H1 (cell line): ENCODE data around the gene CDH8. TPM values are rescaled to one million over a fixed set of nuclear protein-coding genes. Genes with fewer than 3 reads are reported as not detected.
A peak's percentile ranks its signal among the peaks of the same experiment; 100 is the strongest.

ENCODE experiments used
- CTCF ChIA-PET: fragments of 300-600 bp; sonication (Branson Sonifier 250); formaldehyde crosslinking; loops from one replicate; lab custom pipeline; 2021; ENCODE audit not compliant: partially characterized antibody; lab: Charles Lee
- POLR2A ChIA-PET: fragments of 300-600 bp; sonication (Branson Sonifier 250); formaldehyde crosslinking; loops from one replicate; lab custom pipeline; 2021; ENCODE audit warnings: inconsistent platforms; ENCODE audit not compliant: partially characterized antibody; lab: Charles Lee
- DNase-seq, 2 experiments: peaks; one replicate each; pipeline versions ENCODE4 v3.0.0 to v3.0.0-alpha.2; 2010 to 2022; ENCODE audit warnings: low spot score in 2 of 2, low read depth in 1 of 2, mixed read lengths in 1 of 2
- FAIRE-seq: peaks from 2 replicates; lab custom pipeline; 2011; peaks lifted over from hg19 to GRCh38; lab: Jason Lieb, UNC
- H2AFZ ChIP-seq: 2 replicates; pipeline ENCODE4 v1.8.1; 2012; ENCODE audit warnings: low read length, inconsistent platforms
- H2AK5ac ChIP-seq: 2 replicates; pipeline ENCODE4 v1.6.1; 2013; ENCODE audit warnings: low read depth, low read length
- H2BK120ac ChIP-seq: replicated peaks from 2 replicates; pipeline ENCODE3; 2013; ENCODE audit warnings: low read depth, low read length, inconsistent platforms
- H2BK12ac ChIP-seq: 2 replicates; pipeline ENCODE4 v1.6.1; 2013; ENCODE audit warnings: low read depth, low read length
- H2BK15ac ChIP-seq: 2 replicates; pipeline ENCODE4 v1.6.1; 2013; ENCODE audit warnings: low read length
- H2BK20ac ChIP-seq: 2 replicates; pipeline ENCODE4 v1.6.1; 2013; ENCODE audit warnings: low read length
- H2BK5ac ChIP-seq: 2 replicates; pipeline ENCODE4 v1.6.1; 2013; ENCODE audit warnings: low read depth, low read length
- H3K14ac ChIP-seq: 2 replicates; pipeline ENCODE4 v1.6.1; 2013; ENCODE audit warnings: inconsistent platforms; ENCODE audit not compliant: insufficient read length
- H3K18ac ChIP-seq: 2 replicates; pipeline ENCODE4 v1.6.1; 2013; ENCODE audit warnings: low read length; ENCODE audit errors: extremely low read depth
- H3K23ac ChIP-seq: 2 replicates; pipeline ENCODE4 v1.6.1; 2013; ENCODE audit warnings: inconsistent platforms; ENCODE audit not compliant: insufficient read length
- H3K23me2 ChIP-seq: 2 replicates; pipeline ENCODE4 v1.6.1; 2013; ENCODE audit warnings: low read depth, low read length
- H3K27ac ChIP-seq: 2 replicates; pipeline ENCODE4 v1.6.1; 2011; ENCODE audit warnings: low read depth, low read length, inconsistent platforms
- H3K27me3 ChIP-seq, 4 experiments: replicated peaks in 1 of 4; 1 replicate in 1 of 4; 2 replicates in 3 of 4; pipeline versions ENCODE4 v1.6.1 to v1.8.1; 2011 to 2013; ENCODE audit warnings: low read length in 3 of 4, mild to moderate bottlenecking in 3 of 4, inconsistent platforms in 2 of 4, mixed read lengths in 2 of 4, moderate library complexity in 1 of 4; ENCODE audit not compliant: control insufficient read depth in 3 of 4, insufficient read depth in 3 of 4; ENCODE audit errors: extremely low read depth in 1 of 4
- H3K36me3 ChIP-seq, 4 experiments: 2 replicates each; pipeline versions ENCODE4 v1.6.1 to v1.8.1; 2011 to 2013; ENCODE audit warnings: mild to moderate bottlenecking in 4 of 4, low read length in 3 of 4, moderate library complexity in 2 of 4, control low read depth in 1 of 4, inconsistent platforms in 1 of 4; ENCODE audit not compliant: insufficient read depth in 4 of 4, control insufficient read depth in 2 of 4
- H3K4ac ChIP-seq: replicated peaks from 2 replicates; pipeline ENCODE3; 2013; ENCODE audit warnings: low read length, low read depth, mixed read lengths, inconsistent platforms; ENCODE audit not compliant: insufficient read length
- H3K4me1 ChIP-seq, 4 experiments: replicated peaks in 1 of 4; 1 replicate in 1 of 4; 2 replicates in 3 of 4; pipeline versions ENCODE4 v1.6.1 to v1.8.1; 2011 to 2013; ENCODE audit warnings: low read length in 3 of 4, inconsistent platforms in 2 of 4, mixed read lengths in 1 of 4; ENCODE audit not compliant: insufficient read depth in 4 of 4, control insufficient read depth in 3 of 4
- H3K4me2 ChIP-seq, 2 experiments: 2 replicates each; pipeline versions ENCODE4 v1.6.1 to v1.8.1; 2011 to 2013; ENCODE audit warnings: low read depth in 2 of 2, low read length in 2 of 2, control low read depth in 1 of 2, inconsistent platforms in 1 of 2, mild to moderate bottlenecking in 1 of 2; ENCODE audit not compliant: insufficient read depth in 1 of 2
- H3K4me3 ChIP-seq, 4 experiments: fragments of 200-600, 300-600 bp in 1 of 4; sonication (generic), shearing (Covaris generic), sonication (Bioruptor Twin) in 1 of 4; 2 replicates each; pipeline versions ENCODE4 v1.5.1 to v1.8.1; 2011 to 2016; ENCODE audit warnings: low read length in 4 of 4, low read depth in 3 of 4, control low read depth in 2 of 4, inconsistent platforms in 2 of 4, mild to moderate bottlenecking in 2 of 4, mixed read lengths in 1 of 4, moderate library complexity in 1 of 4; ENCODE audit not compliant: insufficient read depth in 2 of 4; ENCODE audit errors: extremely low read depth in 1 of 4
- H3K56ac ChIP-seq: replicated peaks from 2 replicates; pipeline ENCODE3; 2013; ENCODE audit warnings: low read depth, mild to moderate bottlenecking, mixed read lengths, low read length, inconsistent platforms; ENCODE audit not compliant: insufficient read length
- H3K79me1 ChIP-seq: 2 replicates; pipeline ENCODE4 v1.6.1; 2013; ENCODE audit warnings: low read depth, low read length, control low read depth
- H3K79me2 ChIP-seq, 2 experiments: 2 replicates each; pipeline versions ENCODE4 v1.6.1 to v1.8.1; 2012 to 2013; ENCODE audit warnings: low read length in 2 of 2, mild to moderate bottlenecking in 2 of 2, inconsistent platforms in 1 of 2; ENCODE audit not compliant: insufficient read depth in 2 of 2, control insufficient read depth in 1 of 2
- H3K9ac ChIP-seq, 4 experiments: replicated peaks in 1 of 4; 1 replicate in 1 of 4; 2 replicates in 3 of 4; pipeline versions ENCODE4 v1.6.1 to v1.8.1; 2011 to 2013; ENCODE audit warnings: low read depth in 3 of 4, low read length in 3 of 4, control low read depth in 2 of 4, mild to moderate bottlenecking in 2 of 4, moderate library complexity in 2 of 4, inconsistent platforms in 1 of 4; ENCODE audit errors: extremely low read depth in 1 of 4
- H3K9me3 ChIP-seq, 2 experiments: 2 replicates each; pipeline versions ENCODE4 v1.6.1 to v1.8.1; 2012 to 2013; ENCODE audit warnings: mild to moderate bottlenecking in 2 of 2, moderate library complexity in 2 of 2, control low read depth in 1 of 2, inconsistent platforms in 1 of 2, low read depth in 1 of 2, low read length in 1 of 2, mixed read lengths in 1 of 2; ENCODE audit not compliant: insufficient read depth in 2 of 2
- H4K20me1 ChIP-seq, 2 experiments: replicated peaks in 1 of 2; 2 replicates each; pipeline versions ENCODE3 to v1.8.1; 2011 to 2013; ENCODE audit warnings: inconsistent platforms in 2 of 2, low read length in 2 of 2, mild to moderate bottlenecking in 1 of 2; ENCODE audit not compliant: insufficient read depth in 2 of 2, control insufficient read depth in 1 of 2
- H4K5ac ChIP-seq: 2 replicates; pipeline ENCODE4 v1.6.1; 2013; ENCODE audit warnings: low read length, low read depth, mixed read lengths, inconsistent platforms; ENCODE audit not compliant: insufficient read length
- H4K8ac ChIP-seq: 2 replicates; pipeline ENCODE4 v1.8.0; 2013; ENCODE audit warnings: mild to moderate bottlenecking, moderate library complexity, low read length, inconsistent platforms; ENCODE audit not compliant: insufficient read depth; ENCODE audit errors: extremely low read depth
- H4K91ac ChIP-seq: replicated peaks from 2 replicates; pipeline ENCODE3; 2013; ENCODE audit warnings: low read length, mixed read lengths, inconsistent platforms; ENCODE audit not compliant: insufficient read length
- CEBPB ChIP-seq: IDR thresholded peaks from 2 replicates; pipeline ENCODE4 v1.6.1; 2012; ENCODE audit warnings: low read depth, low read length
- MAX ChIP-seq: IDR thresholded peaks from 2 replicates; pipeline ENCODE4 v1.6.1; 2012; ENCODE audit warnings: inconsistent platforms
- ZNF274 ChIP-seq: IDR thresholded peaks from 2 replicates; pipeline ENCODE4 v1.7.0; 2012; ENCODE audit warnings: low read length, borderline replicate concordance; ENCODE audit errors: extremely low read depth
- WGBS, 2 experiments: shearing (Covaris generic) in 1 of 2; methylation state at CpG; one replicate each; pipeline versions ENCODE4 v1.1.6 to v1.1.7; 2013 to 2015; ENCODE audit warnings: low lambda C conversion rate in 2 of 2, mixed read lengths in 2 of 2, inconsistent platforms in 1 of 2, low coverage in 1 of 2, missing lambda C conversion rate in 1 of 2; ENCODE audit not compliant: insufficient replicate concordance in 2 of 2, insufficient coverage in 1 of 2, insufficient read length in 1 of 2; ENCODE audit errors: extremely low coverage in 1 of 2, missing lambda C conversion rate in 1 of 2; 5-methylcytosine and 5-hydroxymethylcytosine counted together
- polyA plus RNA-seq, 7 experiments: library from polyadenylated mRNA; depleted of rRNA in 3 of 7; stranded (reverse) in 5 of 7; unstranded in 2 of 7; fragments of >200 nt in 5 of 7; fragments of 200-250 nt in 2 of 7; gene quantifications; 1 replicate in 5 of 7; 2 replicates in 1 of 7; 4 replicates in 1 of 7; pipeline versions ENCODE4 v1.2.1 to v1.2.3, GENCODE V29; 2011 to 2013; ENCODE audit warnings: missing spikeins in 2 of 7, mixed read lengths in 2 of 7
- total RNA-seq: library from RNA; stranded (reverse); fragmentation: NEBNext Ultra II Directional; extraction: Animal tissue kit (Norgen Biotek cat#: 25700); gene quantifications from 2 replicates; pipeline ENCODE4 v1.2.1, GENCODE V29; 2021

CDH8 gene
- total and polyA plus RNA-seq, 2 of the 8 experiments (the other 6 are each of a cell fraction or from before 2014, with no cell fraction given), result 7.7 to 8.4 TPM

GRCh38 chr16:62050793-62051192, 14.6 kb upstream of the CDH8 start:
- H3K56ac ChIP-seq, result no peak overlapping the region
- H2BK15ac ChIP-seq, result no peak overlapping the region
- no peak for DNase-seq
- no peaks in the 10 kb centered on the region for H3K27me3 ChIP-seq
- H3K4ac ChIP-seq, result no peak overlapping the region
- H2BK12ac ChIP-seq, result peak overlapping the region; percentile 30; the same call in 1 of the 2 replicates
- H4K20me1 ChIP-seq, result no peaks in the 10 kb centered on the region
- H3K79me1 ChIP-seq, result no peaks in the 10 kb centered on the region
- H4K91ac ChIP-seq, result peak overlapping the region; percentile 52
- H3K9me3 ChIP-seq, result no peaks in the 10 kb centered on the region
- 38% methylated on average over 3 of the region's 3 CpGs; no CpG with 5 or more reads in 1 of the 2 experiments for WGBS, 2 experiments
- H2BK20ac ChIP-seq, result no peak overlapping the region
- no peak overlapping the region for H2AFZ ChIP-seq
- CTCF ChIA-PET, result interaction anchor here (1.1 to 1.5 kb wide), 2 partner anchors 8 to 15 kb away, joined by 3 to 4 read pairs; partner anchors contain the start of gene CDH8
- no peak overlapping the region for H4K5ac ChIP-seq
- H3K27ac ChIP-seq, result no peak overlapping the region
- H3K79me2 ChIP-seq, result no peaks in the 10 kb centered on the region
- 0 out of 2 replicates have a peak overlapping the region, but pooled peaks have one; percentile 48 for H2AK5ac ChIP-seq
- H3K23ac ChIP-seq, result no peak overlapping the region
- H3K14ac ChIP-seq, result no peak overlapping the region
- no peaks in the 10 kb centered on the region for H3K36me3 ChIP-seq
- H3K18ac ChIP-seq, result peak overlapping the region; percentile 10; the same call in 1 of the 2 replicates
- H3K23me2 ChIP-seq, result no peaks in the 10 kb centered on the region; the same call in 1 of the 2 replicates
- H2BK5ac ChIP-seq, result peak overlapping the region; percentile 40; the same call in 1 of the 2 replicates
- H3K4me3 ChIP-seq, result peak overlapping the region in 1 of 4 experiments; percentile 30; a peak in 2 of 8 replicates
- H3K4me2 ChIP-seq, result peak overlapping the region; percentile 21 to 53; a peak in 3 of 4 replicates
- peaks cover 0 to 15% (median 3%) of the 10 kb centered on the region in 4 experiments; a peak in 4 of 7 replicates for H3K4me1 ChIP-seq
- peak; percentile 84 for FAIRE-seq
- H3K9ac ChIP-seq, result no peak overlapping the region; a peak in 1 of 7 replicates
- POLR2A ChIA-PET, result no interaction called here
- H2BK120ac ChIP-seq, result no peak overlapping the region
- H4K8ac ChIP-seq, result no peak overlapping the region
- TF ChIP-seq MAX (peak; percentile 57), ZNF274 (no peak), CEBPB (no peak)
